GM19351 (cell line): Measurements from ENCODE around the gene TRPM5.

Experiments
- ATAC-seq: cut with Tn5 transposase; IDR thresholded peaks from one replicate; pipeline ENCODE4 v1.9.1; 2021; ENCODE audit warnings: mild to moderate bottlenecking, moderate library complexity; ENCODE audit not compliant: unreplicated experiment

TRPM5 gene

DNA sequence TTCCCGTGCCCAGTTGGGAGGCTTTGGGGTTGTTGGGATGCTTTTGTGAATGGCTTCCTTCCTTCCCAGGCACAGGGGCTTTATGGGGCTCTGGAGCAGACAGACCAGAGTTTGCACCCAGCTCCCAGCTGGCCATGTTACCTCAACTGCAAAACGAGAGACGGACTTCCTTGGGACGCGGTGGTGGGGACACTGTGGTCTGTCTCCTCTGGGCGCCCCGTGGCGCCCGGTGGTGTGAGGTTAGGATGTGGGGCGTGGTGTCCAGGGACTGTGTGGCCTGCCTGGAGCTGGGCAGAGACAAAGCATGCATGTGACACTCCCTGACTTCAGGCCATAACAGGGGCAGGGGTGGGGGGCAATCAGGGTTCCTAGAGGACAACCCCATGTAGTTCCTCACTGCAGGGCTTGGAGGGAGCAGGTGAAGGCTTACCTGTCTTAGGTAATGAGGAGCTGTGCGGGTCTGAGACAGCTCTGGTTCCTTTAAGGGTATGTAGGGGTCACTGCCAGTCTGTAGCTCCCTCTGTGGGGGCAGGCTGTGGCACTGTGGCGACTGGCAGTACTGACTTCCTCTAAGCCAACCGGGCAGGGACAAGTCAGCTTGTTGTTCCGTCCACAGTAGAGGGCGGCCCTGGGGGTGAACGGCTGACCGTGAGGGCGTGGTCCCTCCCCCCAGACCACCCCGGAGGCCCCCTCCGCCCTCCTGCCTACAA, 14.9 kb upstream of the TRPM5 start:
- ATAC-seq, result no peak

DNA sequence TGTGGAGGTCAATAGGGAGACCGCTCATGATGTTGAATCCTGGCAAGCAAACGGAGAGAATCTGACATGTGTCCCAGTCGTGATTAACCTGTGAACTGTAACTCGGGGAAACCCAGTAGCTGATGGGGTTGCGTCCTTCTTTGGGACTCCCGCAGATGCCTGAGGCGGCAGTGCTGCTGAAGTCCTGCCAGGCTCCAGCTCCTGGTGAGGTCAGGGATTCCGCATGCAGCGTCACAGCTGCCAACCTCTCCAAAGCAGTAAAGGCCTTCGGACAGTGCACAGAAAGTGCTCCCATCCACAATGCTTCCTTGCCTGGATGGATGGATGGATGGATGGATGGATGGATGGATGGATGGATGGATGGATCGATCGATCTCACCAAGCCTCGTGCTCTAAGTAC, 14.0 kb upstream of the TRPM5 start:
- ATAC-seq, result no peak

DNA sequence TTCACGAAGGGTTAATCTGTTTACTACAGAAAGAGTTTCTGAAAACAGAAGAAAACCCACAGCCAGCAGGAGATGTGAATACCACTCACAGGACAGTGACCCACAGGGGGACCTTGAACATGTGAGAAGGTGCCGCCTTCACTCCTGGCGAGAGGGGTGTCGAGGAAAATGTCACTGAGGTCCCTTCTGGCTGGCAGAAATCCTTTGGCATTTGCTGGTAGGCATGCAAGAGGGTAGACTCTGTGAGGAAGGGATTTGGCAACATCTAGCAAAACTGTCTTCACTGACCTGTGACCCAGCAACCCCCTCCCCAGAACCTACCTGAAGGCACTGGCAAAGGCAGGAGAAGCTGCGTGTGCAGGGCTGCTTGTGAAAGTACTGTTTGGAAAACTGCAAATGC, 9.1 kb upstream of the TRPM5 start:
- no peak for ATAC-seq

DNA sequence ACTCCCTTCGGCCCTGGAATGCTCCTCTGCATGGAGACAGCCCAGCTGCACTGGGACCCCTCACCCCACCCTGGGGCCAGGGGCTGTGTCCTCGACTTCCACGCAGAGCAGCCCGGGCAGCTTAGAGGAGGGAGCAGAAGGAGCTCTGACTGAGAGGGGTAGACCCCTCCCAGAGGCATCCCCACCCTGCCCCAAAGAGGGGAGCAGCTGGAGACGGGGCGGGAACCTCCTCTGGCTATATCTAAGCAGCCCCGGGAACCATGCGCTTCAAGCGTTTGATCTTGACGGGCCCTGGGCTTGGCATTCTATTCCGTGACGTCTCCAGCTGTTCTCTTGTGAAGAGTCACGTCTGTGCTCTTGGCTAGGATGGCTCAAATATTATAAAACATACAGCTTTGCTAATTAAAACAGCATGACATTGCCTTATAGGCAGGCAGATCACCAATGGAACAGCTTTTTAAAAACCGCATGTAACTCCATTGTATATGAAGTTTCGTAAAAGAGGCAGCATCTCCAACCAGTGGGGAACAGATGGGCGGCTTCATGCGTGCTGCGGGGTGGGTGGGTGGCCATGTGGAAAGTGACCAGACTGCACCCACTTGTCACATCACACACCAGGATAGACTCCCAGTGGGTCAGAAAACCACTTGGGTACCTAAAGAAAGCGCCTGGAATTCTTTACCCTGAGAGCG, 8.2 kb upstream of the TRPM5 start:
- no peak for ATAC-seq

DNA sequence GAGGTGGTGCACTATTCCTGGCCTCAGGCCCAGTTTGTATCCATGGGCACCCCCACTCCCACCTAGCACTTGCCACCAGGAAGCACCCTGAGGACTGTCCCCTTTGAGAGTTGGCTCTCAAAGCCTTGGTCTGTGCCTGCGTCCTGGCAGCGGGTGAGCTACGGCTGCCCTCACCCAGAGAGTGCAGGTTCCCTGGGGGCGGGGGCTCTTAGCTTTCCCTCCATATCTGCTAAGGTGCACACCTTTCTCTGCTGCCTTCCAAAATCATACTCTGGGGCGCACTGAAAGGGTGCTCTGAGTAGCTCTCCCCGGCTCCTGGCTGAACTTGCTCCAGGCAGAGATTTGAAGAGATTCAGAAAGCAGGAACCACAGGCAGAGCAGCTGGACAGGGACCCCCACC, 7.6 kb upstream of the TRPM5 start:
- ATAC-seq, result no peak

DNA sequence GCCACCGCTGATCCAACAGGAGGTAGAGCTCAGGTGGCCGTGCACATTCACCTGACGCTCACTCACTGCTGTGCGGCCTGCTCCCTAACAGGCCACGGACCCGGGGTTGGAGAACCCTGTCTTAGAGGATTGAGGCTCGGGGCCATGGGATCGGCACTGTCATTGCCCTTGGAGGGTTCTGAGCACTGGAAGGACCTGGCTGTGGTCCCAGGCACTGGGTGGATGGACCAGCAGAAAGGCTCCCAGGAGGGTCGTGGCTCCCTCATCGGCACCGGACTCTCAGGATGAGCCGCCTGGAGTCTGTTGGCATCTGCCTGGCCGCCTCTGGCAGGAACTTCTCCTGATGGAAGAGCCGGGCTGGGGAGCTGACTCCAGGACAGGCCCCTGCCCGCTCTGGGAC, 7.0 kb upstream of the TRPM5 start:
- no peak for ATAC-seq

DNA sequence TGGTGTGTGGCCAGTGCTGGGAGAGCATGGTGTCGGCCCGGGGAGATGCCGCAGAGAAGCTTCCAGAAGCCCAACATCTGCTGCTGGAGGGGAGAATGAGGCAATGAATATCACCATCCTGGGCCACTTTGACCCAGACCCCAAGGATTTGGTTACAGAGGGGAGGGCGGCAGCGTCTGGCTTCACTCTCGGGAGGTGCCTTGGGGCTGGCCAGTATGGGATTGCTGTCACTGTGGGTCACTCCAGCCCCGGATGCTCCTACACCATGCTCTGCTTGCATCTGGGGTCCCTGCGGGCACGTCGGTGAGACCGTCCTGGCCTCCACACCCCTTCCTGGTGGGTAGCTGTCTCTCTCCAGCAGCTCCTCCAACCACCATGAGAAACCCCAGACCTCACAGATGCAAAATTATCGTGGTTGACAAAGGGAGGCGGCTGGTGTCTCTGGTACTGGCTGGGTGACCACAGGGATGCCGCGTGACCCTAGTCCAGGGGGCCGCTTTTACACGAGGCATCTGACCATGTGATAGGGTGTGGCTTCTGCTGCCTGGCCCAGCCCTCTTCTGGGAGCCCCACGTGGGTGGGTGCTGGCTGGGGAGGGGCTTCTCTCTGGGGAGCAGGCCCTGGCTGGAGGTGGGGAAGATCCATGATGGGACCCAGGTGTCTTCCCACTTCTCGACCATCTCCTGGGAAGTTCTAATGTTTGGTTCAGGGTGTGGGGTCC, 6.2 kb upstream of the TRPM5 start:
- no peak for ATAC-seq

DNA sequence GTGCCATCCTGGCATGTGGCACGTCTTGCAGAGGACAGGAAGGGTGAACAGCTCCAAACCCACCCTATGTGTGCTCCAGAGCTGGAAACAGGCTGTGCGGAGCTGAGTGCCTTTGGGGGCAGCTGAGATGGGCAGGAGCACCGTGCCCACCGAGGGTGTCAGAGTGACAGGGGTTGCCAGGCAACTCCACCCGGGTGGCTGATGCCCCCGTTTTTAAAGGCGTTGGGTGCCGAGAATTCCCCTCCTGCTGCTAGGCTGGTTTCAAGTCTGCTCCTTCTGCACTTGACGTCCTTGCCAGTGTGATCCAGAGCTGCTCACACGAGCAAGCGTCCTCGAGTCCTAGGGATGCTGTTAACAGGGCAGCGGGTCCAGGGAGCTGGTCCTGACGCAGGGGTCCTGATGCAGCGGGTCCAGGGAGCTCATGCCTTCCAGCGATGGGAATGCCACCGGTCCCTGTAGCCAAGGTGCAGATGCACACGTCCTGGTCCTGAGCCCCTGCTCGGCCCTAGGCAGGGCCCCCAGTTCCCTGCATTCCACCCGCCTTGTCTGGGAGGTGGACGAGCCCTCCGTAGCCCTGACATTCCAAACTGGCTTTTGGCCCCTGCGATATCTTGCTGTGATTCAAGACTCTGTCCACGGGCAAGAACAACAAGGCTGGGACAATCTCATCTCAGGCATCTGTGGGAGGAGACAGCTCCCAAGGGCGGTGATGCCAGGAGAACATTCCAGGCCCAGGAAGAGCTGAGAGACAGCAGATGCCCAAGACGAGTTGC, 5.4 kb upstream of the TRPM5 start:
- no peak for ATAC-seq

DNA sequence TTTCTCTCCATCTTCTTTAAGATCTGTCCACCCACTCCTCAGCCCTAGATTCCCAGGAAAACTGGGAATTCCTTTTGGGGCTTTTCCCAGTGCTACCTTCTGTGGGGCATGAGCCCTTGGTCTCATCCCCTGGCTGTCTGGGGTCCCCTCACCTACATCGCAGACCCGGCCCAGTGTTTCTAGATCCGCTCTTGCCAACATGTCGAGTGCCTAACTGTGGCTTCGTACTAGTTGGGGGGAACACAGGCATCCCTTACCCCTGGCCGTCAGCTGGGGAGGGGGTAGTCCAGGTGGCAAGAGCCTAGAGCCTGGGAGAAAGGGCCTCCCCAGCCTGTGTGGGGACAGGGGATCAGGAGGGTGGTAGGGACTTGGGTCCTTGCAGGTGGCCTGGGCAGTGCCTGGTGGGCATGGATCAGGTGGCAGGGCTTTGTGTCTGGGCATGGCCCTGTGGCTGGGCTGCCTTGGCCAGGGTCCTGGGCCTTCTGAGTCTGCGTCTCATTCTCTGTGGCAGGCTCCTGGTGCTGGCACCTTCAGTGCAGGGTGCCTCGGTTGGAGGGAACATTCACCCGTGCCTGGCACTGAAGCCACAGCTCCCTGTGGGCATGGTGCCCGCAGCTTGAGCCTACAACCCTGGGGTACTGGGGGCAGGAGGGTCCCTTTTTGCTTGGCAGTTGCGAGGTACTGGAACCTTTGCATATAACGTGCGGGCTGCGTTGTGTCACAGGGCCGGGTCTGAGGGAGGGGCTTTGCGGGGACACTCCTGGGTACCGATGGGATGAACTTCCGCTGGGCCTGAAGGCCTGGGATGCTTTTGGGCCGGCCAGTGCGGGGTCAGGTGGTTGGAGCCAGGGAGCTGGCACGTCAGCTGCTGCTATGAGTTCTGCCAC, 4.6 kb upstream of the TRPM5 start:
- ATAC-seq, result no peak

DNA sequence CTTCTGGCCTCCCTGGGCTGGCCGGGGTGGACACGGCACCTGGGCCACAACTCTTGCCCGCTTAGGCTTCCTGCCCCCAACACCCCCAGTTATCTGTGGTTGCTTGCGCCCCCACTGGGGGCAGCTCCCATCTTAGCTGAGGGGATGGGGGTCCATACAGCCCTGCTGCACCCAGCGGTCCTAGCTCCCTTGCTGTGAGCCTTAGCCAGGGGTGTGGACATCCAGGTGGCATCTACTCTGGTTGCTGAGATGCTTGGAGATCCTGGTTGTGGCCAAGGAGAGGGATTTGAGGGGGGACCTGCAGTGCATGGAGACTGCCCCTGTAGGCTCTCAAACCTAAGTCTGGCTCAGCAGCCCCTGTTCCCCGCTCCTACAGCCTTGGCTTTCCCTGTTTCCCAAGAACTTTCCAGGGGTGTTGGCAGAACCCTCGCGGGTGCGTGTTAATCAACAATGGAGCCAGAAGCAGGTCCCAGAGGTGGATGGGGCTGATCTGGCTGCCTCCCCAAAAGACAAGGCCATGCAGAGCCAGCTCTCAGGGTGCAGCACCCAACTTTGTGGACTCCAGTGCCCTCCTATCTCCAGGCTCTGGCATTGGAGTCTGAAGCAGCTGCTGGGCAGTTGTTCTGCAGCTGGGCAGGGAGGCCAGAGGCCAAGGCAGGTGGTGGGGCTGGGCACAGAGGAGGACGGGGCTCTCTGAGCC, 3.8 kb upstream of the TRPM5 start:
- ATAC-seq, result no peak

DNA sequence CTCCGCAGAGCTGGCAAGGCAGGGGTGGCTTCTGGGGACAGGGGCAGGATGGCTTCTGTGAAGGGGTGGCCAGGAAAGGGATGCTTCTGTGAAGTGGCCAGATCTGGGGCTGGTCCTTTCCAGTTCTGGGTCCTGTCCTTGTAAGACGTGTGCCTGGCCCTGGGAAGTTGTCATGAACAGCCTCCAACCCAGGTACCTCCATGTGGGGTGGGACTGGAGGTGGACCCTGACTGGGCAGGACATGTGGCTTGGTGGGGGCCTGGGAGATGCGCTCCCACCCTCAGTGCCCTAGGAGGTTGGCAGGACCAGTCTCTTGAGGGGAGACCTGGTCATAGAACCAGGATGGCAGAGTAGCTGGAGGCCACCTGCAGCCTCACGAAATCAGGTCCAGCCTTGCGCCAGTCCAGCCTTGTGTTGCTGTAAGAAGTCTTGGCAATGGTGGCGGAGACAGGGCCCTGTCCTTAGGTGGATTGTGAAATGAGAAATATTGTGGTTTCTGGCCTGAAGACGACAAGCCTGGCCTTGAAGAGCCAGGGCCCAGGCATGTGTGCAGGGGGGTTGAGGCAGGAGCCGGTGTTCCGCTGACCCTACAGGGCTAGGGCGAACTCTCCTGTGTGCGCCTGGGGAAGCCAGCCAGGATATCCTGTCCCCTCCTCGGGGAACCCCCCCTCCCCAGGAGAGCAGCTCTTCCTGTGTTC, 3.1 kb upstream of the TRPM5 start:
- no peak for ATAC-seq

DNA sequence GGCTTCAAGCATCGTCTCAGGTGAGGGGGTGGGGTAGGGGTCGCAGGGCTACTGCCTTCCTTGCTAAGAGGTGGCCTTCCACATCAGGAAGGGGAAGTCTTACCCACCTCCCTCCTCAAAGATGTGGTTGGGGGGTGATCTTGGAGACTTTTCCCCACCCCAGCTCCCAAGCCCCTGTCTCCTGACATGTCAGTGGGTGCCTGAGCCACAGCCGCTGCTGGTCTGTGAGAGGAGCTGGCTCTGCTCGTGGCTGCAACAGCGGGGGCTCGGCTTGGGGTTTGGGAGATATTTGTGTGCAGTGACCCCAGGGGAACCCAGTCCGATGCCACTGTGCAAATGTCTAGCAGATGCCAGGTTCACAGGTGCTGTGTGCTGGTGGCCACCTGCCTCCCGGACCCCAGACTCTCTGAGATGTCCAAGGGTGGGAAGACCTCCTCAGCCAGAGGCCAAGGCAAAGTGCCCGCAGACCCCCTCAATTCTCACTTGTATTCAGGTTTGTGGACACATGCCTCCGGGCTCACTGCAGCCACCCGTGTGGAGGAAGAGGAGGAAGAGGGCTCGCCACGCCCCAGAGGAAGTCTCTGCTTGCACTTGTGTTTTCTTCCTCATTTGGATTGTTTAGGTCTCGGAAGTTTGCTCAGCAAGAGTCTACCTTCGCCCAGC, 2.4 kb upstream of the TRPM5 start:
- ATAC-seq, result no peak

DNA sequence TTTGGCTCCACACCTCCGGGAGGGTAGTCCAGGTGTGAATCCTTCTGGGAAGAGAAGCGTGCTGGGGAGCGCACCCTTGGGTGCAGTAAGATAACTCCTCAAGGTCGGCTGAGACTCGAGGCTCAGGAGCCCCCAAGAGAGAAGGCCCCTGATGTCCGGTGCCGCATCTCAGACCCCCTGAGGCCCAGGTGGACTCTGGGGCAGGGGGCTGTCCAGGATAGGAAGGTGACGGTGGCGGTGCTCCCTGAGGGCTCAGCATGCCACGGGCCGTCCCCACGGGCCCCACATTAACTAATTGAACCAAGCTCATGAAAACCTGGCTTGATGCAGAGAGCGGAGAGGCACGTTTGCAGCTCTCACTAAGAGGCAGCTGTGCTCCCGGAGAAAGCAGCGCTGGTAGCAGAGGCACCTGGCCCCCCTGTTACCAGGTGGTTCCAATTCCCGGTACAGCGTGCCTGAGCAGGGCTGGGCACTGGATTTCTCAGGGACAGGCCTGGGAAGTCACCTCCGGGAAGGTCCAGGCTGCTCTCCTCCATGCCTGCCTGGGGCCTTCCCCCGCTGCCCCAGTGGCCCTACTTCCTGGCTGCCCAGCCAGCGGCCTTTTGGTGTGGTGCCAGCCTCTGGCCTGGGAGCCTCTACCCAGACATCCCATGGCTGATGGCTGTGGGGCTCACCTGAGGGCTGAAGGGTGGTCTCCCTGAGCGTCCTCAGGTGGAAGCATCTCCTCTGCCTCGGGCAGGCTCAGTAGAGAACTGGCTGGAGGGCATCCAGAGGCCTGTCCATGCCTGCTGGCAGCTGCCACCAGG, 1.6 kb upstream of the TRPM5 start:
- ATAC-seq, result no peak

DNA sequence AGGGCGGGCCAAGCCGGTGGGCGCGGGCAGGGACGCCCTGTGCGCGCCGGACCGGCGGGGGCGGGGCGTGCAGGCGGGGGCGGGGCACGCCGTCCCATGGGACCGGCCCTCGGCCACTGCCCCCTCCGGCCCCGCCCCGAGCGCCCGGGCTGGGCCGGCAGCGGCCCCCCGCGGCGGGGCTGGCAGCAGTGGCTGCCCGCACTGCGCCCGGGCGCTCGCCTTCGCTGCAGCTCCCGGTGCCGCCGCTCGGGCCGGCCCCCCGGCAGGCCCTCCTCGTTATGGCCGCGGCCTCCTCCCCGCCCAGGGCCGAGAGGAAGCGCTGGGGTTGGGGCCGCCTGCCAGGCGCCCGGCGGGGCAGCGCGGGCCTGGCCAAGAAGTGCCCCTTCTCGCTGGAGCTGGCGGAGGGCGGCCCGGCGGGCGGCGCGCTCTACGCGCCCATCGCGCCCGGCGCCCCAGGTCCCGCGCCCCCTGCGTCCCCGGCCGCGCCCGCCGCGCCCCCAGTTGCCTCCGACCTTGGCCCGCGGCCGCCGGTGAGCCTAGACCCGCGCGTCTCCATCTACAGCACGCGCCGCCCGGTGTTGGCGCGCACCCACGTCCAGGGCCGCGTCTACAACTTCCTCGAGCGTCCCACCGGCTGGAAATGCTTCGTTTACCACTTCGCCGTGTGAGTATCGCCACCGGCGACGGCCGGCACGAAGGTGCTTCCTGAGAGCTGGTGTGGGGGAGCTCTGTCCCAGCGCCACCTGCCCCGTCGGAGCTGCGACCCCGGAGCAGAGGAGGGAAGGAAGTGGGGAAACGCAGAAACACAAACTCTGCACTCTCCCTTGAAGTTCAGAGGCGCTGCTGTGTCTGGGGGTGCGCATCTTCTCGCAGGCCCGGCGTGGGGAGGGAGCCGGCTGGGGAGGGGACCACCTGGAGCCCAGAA, 769 bp upstream of the TRPM5 start, which contains the start of gene KCNQ1:
Gene KCNQ1, plus strand, starts transcription at position 188 of the 925 bp plus-strand sequence. Its CDS starts 91 bp downstream, at position 279.
- no peak for ATAC-seq

DNA sequence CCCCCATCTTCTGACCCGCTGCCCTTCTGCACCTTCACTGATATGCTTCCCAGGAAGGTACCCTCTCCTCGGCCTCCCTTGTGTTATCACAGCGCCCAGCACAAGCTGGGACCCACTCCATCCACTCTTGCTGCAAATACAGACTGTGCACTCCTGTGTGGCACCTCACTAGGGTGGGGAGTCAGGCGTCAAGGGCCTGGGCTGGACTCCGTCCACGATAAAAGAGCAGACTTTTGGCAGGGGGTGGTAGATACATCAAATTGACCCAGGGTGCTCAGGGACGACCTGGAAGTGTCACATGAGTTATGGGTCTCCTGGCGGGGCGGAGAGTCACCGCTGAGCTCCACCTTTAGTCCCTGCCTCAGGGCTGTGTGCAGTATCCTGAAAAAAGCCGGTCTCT, 908 bp downstream of the TRPM5 start:
- no peak for ATAC-seq

DNA sequence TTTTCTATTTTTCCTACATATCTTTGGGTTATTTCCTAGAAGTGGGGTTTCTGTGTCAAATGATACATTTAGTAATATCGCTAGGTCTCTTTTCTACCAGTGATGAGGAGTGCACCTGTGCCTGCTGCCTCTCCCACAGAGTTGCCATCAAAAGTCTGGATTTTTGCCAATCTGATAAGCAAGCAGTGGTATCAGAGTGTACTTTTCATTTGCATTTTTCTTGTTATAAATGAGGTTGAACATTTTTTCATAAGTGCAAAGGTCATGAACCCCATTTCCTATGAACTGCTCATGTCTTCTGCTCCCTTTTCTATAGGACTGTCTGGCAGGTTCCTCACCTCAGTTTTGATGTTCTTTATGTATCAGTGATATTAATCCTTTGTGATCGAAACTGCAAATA, 1.7 kb downstream of the TRPM5 start:
- no peak for ATAC-seq

DNA sequence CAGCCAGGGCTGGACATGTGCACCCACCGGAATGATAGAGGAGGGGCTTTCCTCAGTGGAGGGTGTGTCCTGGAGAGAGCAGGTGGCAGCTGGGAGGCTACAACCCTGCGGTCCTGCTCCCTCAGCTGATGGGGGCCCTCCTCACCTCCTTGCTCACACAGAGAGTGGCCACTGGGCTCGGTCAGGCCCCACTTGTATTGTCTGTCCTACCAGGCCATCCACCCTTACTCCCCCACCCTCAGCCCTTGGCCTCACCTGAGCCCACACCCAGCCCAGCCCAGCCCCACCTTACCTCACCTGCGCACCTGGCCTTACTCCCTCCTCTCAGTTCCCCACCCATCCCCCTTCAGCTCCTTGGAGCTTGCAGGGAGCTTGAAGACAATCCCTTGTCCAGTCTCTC, 3.1 kb downstream of the TRPM5 start:
- ATAC-seq, result no peak
